ENCODE data around the gene NPTN. TPM values are rescaled to one million over a fixed set of nuclear protein-coding genes. Genes with fewer than 3 reads are reported as not detected.

Gene NPTN
- total RNA-seq, 1 donor from 2014 or later = 24.2 TPM

- no peak for DNase-seq (ENCODE audit: low spot score)
- ATAC-seq = no peak
Observed at GRCh38 chr15:73522011-73522410, 111.2 kb downstream of the NPTN start.

- ATAC-seq = no peak
- no peak for DNase-seq (ENCODE audit: low spot score)
Observed at GRCh38 chr15:73518876-73519733, 114.1 kb downstream of the NPTN start.

GRCh38 chr15:73518180-73518862 lies 114.9 kb downstream of the NPTN start:
- DNase-seq (ENCODE audit: low spot score) (no peak), ATAC-seq (no peak)

- DNase-seq (ENCODE audit: low spot score) = no peak
- ATAC-seq = no peak
Observed at GRCh38 chr15:73517566-73517965, 115.6 kb downstream of the NPTN start.

GRCh38 chr15:73515527-73515926 lies 117.7 kb downstream of the NPTN start:
- DNase-seq (ENCODE audit: low spot score) (no peak), ATAC-seq (no peak)

Other genes starting within 250 kb of the NPTN start
- not detected for gene REC114, start 190.2 kb downstream of the NPTN start, total RNA-seq
- 20.5 TPM for gene CD276, start 51.0 kb upstream of the NPTN start, total RNA-seq
- gene INSYN1, start 120.0 kb upstream of the NPTN start, total RNA-seq = 1.4 TPM
- gene TBC1D21, start 240.2 kb upstream of the NPTN start, total RNA-seq = not detected

All from left lobe of liver (tissue), 2 donors.